Endodermal cell (in vitro differentiated cells): ENCODE data around the gene SLC12A3. TPM values are rescaled to one million over a fixed set of nuclear protein-coding genes. Genes with fewer than 3 reads are reported as not detected.
"Not testable (repeated sequence)": the region's sequence is repeated elsewhere in the genome, so short reads cannot be mapped to it uniquely, and the experiment has no call there.

Source experiments
- DNase-seq: peaks from one replicate; pipeline ENCODE4 v3.0.0-alpha.2; 2017
- H3K27ac ChIP-seq: 2 replicates; pipeline ENCODE4 v1.5.1; 2013; ENCODE audit warnings: mild to moderate bottlenecking, low read depth, low read length, moderate library complexity
- H3K27me3 ChIP-seq: 2 replicates; pipeline ENCODE4 v1.6.1; 2013; ENCODE audit warnings: mild to moderate bottlenecking, low read length, moderate library complexity; ENCODE audit not compliant: insufficient read depth, control insufficient read depth, poor library complexity, severe bottlenecking
- H3K36me3 ChIP-seq: 2 replicates; pipeline ENCODE4 v1.7.0; 2013; ENCODE audit warnings: mild to moderate bottlenecking, low read length, moderate library complexity; ENCODE audit not compliant: control insufficient read depth, insufficient read depth
- H3K4me1 ChIP-seq: one replicate; pipeline ENCODE4 v1.7.0; 2013; ENCODE audit warnings: low read length; ENCODE audit not compliant: control insufficient read depth, insufficient read depth
- H3K4me3 ChIP-seq: 2 replicates; pipeline ENCODE4 v1.5.1; 2013; ENCODE audit warnings: mild to moderate bottlenecking, low read length, moderate library complexity
- H3K9ac ChIP-seq: 2 replicates; pipeline ENCODE4 v1.6.1; 2013; ENCODE audit warnings: mild to moderate bottlenecking, low read length, moderate library complexity; ENCODE audit not compliant: poor library complexity, severe bottlenecking; ENCODE audit errors: extremely low read depth
- H3K9me3 ChIP-seq: 2 replicates; pipeline ENCODE4 v1.6.1; 2013; ENCODE audit warnings: mild to moderate bottlenecking, low read length, moderate library complexity; ENCODE audit not compliant: control insufficient read depth
- H3K27ac Mint-ChIP-seq: 2 replicates; pipeline ENCODE4 v1.8.0; 2020; ENCODE audit warnings: mixed read lengths
- H3K27me3 Mint-ChIP-seq: 2 replicates; pipeline ENCODE4 v1.8.0; 2021; ENCODE audit warnings: mild to moderate bottlenecking, mixed read lengths; ENCODE audit not compliant: insufficient read depth
- H3K36me3 Mint-ChIP-seq: 2 replicates; pipeline ENCODE4 v1.8.0; 2020; ENCODE audit warnings: low read depth, mixed read lengths
- H3K4me1 Mint-ChIP-seq: 2 replicates; pipeline ENCODE4 v1.8.0; 2020; ENCODE audit warnings: mixed read lengths
- H3K4me3 Mint-ChIP-seq: 2 replicates; pipeline ENCODE4 v1.8.0; 2020; ENCODE audit warnings: mild to moderate bottlenecking, moderate library complexity, mixed read lengths
- H3K9me3 Mint-ChIP-seq: 2 replicates; pipeline ENCODE4 v1.8.0; 2020; ENCODE audit warnings: mild to moderate bottlenecking, mixed read lengths
- WGBS, 2 experiments: methylation state at CpG; one replicate each; pipeline versions ENCODE4 v1.1.5 to v1.1.7; 2013; ENCODE audit warnings: missing lambda C conversion rate in 2 of 2, mixed read lengths in 1 of 2; ENCODE audit not compliant: insufficient coverage in 1 of 2, insufficient read length in 1 of 2; 5-methylcytosine and 5-hydroxymethylcytosine counted together
- total RNA-seq, 2 donors: library from RNA; stranded (reverse); fragmentation: NEBNext Ultra II Directional in 1 of 2; extraction: Animal tissue kit (Norgen Biotek cat#: 25700) in 1 of 2; gene quantifications; 2 replicates in 1 of 2; 3 replicates in 1 of 2; pipeline ENCODE4 v1.2.1, GENCODE V29; 2021
- TF ChIP-seq, protein P1 (sequence below): fragments of 200-600 bp; sonication (generic); conservative IDR thresholded peaks from 2 replicates; pipeline ENCODE4 v1.5.0; 2021; ENCODE audit warnings: antibody characterized with exemption, mild to moderate bottlenecking

SLC12A3 gene
- total RNA-seq, 2 donors from 2014 or later: not detected

DNA sequence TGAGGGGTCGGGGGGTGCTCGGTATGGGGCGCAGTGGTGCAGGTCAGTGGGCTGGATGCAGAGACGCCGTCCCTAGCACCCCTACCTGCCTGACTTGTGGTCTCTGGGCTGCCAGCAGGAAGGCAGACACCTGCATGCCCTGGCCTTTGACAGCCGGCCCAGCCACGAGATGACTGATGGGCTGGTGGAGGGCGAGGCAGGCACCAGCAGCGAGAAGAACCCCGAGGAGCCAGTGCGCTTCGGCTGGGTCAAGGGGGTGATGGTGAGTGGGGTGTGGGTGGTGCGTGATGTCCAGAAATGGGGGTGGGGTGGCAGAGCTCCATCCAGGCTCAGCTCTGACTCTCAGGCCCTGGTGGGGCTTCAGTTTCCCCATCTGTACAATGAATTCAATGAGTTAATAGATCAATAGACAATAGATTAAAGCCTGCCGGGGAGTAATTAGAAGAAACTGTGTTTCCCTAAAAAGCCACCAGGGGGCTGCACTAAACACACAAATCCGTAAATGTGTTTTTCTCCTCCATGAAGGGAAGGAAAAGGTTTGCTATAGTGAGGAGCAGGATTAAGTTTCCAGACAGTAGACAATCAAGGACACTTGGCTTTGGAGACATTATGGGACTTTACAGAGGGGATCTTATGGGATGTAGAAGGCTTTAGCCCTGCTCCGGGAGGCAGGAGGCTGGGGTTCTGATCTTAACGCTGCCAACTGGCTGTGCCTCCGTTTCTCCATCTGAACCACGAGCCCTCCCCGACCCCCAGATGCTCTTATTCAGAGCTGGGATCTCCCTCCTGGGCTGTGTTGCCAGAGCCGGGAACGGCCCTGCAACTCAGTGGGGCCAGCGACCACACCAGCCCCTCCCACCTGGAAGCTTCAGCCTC, 2.2 kb downstream of the SLC12A3 start:
- Mint-ChIP-seq H3K27me3 (no peaks in the 10 kb centered on the region), H3K9me3 (no peaks in the 10 kb centered on the region), H3K4me1 (peaks cover 16% of the 10 kb centered on the region), H3K4me3 (no peak overlapping the region), H3K36me3 (no peaks in the 10 kb centered on the region), H3K27ac (no peak overlapping the region)
- no peak overlapping the region for H3K27ac ChIP-seq
- peaks cover 6% of the 10 kb centered on the region for H3K4me1 ChIP-seq
- H3K9ac ChIP-seq: no peak overlapping the region
- H3K27me3 ChIP-seq: no peaks in the 10 kb centered on the region
- 82 to 83% methylated on average over 8 to 23 of the region's 23 CpGs for whole genome bisulfite sequencing, 2 experiments
- no peaks in the 10 kb centered on the region for H3K9me3 ChIP-seq
- peak; percentile 71 for DNase-seq
- no peaks in the 10 kb centered on the region for H3K36me3 ChIP-seq
- H3K4me3 ChIP-seq: no peak overlapping the region
- TF ChIP-seq, protein P1, sequence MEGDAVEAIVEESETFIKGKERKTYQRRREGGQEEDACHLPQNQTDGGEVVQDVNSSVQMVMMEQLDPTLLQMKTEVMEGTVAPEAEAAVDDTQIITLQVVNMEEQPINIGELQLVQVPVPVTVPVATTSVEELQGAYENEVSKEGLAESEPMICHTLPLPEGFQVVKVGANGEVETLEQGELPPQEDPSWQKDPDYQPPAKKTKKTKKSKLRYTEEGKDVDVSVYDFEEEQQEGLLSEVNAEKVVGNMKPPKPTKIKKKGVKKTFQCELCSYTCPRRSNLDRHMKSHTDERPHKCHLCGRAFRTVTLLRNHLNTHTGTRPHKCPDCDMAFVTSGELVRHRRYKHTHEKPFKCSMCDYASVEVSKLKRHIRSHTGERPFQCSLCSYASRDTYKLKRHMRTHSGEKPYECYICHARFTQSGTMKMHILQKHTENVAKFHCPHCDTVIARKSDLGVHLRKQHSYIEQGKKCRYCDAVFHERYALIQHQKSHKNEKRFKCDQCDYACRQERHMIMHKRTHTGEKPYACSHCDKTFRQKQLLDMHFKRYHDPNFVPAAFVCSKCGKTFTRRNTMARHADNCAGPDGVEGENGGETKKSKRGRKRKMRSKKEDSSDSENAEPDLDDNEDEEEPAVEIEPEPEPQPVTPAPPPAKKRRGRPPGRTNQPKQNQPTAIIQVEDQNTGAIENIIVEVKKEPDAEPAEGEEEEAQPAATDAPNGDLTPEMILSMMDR: peak; percentile 83

DNA sequence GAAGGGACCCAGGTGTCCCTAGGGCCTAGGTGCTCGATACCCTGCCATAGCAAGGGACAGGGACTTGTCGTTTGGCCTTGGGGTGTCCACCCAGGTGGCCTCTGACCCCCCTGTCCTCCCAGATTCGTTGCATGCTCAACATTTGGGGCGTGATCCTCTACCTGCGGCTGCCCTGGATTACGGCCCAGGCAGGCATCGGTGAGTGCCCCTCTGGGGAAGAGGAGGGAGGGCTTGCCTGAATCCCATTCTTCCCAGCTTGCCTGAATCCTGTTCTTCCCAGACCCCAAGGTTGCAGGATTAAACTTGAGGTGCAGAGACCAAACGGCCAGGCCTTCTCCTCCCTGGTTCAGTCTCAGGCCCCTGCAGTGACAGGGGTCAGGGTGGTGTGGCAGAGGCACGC, 3.2 kb downstream of the SLC12A3 start:
- H3K27ac ChIP-seq: no peak overlapping the region
- no peaks in the 10 kb centered on the region for H3K36me3 ChIP-seq
- Mint-ChIP-seq H3K9me3 (no peaks in the 10 kb centered on the region), H3K4me3 (no peak overlapping the region), H3K4me1 (peaks cover 7% of the 10 kb centered on the region), H3K36me3 (no peaks in the 10 kb centered on the region), H3K27me3 (no peaks in the 10 kb centered on the region), H3K27ac (no peak overlapping the region)
- no peak for DNase-seq
- no peaks in the 10 kb centered on the region for H3K9me3 ChIP-seq
- TF ChIP-seq, protein P1: no peak
- no peaks in the 10 kb centered on the region for H3K27me3 ChIP-seq
- H3K4me3 ChIP-seq: no peak overlapping the region
- 71 to 92% methylated on average over 1 to 9 of the region's 9 CpGs for WGBS, 2 experiments
- H3K9ac ChIP-seq: no peak overlapping the region
- H3K4me1 ChIP-seq: no peaks in the 10 kb centered on the region

DNA sequence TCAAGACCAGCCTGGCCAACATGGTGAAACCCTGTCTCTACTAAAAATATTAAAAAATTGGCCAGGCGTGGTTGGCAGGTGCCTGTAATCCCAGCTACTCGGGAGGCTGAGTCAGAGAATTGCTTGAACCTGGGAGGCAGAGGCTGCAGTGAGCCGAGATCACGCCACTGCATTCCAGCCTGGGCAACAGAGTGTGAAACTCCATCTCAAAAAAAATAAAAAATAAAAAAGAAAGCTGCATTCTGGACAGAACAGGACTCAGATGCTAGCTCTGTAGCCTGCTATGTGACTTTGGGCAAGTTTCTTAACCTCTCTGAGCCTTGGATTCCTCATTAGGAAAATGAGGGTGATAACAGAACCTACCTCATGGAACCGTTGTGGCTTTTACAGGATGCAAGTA, 3.8 kb downstream of the SLC12A3 start:
- not testable (repeated sequence) for H3K9me3 Mint-ChIP-seq, H3K27ac ChIP-seq, H3K4me1 Mint-ChIP-seq, H3K9ac ChIP-seq, DNase-seq, H3K4me3 Mint-ChIP-seq, H3K36me3 Mint-ChIP-seq, H3K27me3 Mint-ChIP-seq, H3K4me3 ChIP-seq, H3K27me3 ChIP-seq, H3K27ac Mint-ChIP-seq, H3K36me3 ChIP-seq, H3K4me1 ChIP-seq, H3K9me3 ChIP-seq
- 93 to 94% methylated on average over 5 of the region's 5 CpGs for WGBS, 2 experiments
